Cardiac fibroblast (primary cell): Measurements from ENCODE around the gene PDE6A.

ENCODE experiments used
- DNase-seq, 2 donors: peaks; one replicate each; pipeline versions ENCODE4 v3.0.0 to v3.0.0-alpha.2; 2010; ENCODE audit warnings: low read depth in 2 of 2
- H3K4me3 ChIP-seq, 2 donors: replicated peaks in 1 of 2; 1 replicate in 1 of 2; 2 replicates in 1 of 2; pipeline ENCODE4 v1.5.1; 2011; ENCODE audit warnings: low read depth in 2 of 2, low read length in 2 of 2, mild to moderate bottlenecking in 2 of 2, moderate library complexity in 1 of 2
- TF ChIP-seq, protein P1 (sequence below): IDR thresholded peaks from one replicate; pipeline ENCODE4 v1.5.1; 2011; ENCODE audit warnings: low read depth, mild to moderate bottlenecking, low read length, inconsistent platforms

The PDE6A gene

DNA sequence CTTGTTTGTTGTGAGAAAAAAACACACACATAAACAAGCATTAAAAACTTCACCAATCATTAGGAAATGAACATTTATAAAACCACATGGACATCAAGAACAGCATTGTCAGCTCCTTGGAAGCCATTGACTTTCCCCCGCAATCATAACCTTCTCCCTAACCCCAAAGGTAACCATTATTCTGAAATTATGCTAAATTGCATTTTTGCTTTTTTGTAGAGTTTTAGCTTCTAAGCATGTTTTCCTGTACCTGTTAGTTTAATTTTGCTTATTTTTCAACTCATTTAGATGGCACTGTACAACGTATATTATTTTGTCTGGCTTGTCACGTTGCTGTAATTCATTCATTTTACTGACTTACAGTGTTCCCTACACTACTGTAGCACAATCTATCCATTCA, 36.8 kb downstream of the PDE6A start:
- H3K4me3 ChIP-seq = no peak overlapping the region
- DNase-seq = no peak
- TF ChIP-seq, protein P1, sequence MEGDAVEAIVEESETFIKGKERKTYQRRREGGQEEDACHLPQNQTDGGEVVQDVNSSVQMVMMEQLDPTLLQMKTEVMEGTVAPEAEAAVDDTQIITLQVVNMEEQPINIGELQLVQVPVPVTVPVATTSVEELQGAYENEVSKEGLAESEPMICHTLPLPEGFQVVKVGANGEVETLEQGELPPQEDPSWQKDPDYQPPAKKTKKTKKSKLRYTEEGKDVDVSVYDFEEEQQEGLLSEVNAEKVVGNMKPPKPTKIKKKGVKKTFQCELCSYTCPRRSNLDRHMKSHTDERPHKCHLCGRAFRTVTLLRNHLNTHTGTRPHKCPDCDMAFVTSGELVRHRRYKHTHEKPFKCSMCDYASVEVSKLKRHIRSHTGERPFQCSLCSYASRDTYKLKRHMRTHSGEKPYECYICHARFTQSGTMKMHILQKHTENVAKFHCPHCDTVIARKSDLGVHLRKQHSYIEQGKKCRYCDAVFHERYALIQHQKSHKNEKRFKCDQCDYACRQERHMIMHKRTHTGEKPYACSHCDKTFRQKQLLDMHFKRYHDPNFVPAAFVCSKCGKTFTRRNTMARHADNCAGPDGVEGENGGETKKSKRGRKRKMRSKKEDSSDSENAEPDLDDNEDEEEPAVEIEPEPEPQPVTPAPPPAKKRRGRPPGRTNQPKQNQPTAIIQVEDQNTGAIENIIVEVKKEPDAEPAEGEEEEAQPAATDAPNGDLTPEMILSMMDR = no peak

DNA sequence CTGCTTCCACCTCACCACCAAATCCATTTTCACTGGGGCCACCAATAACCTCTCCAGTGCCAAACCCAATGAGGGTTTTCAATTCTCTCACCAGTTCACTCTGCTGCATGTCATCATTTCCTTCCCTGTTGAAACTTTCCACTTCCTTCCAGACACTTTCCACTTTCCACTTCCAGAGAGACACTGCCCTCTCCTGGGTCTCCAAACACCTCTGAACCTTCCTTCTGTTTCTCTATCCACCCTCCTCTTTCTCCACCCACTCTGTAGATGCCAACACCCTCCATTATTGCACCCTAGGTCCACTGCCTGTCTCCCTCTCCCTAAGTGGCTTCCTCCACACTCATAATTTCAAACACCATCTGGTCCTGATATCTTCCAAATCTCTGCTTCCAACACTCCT, 39.6 kb downstream of the PDE6A start:
- TF ChIP-seq, protein P1 = no peak
- H3K4me3 ChIP-seq = no peak overlapping the region
- no peak for DNase-seq

- no peak overlapping the region for H3K4me3 ChIP-seq
- TF ChIP-seq, protein P1 = no peak
- DNase-seq = no peak
Measured at GRCh38 chr5:149904293-149904886, 40.2 kb downstream of the PDE6A start.

DNA sequence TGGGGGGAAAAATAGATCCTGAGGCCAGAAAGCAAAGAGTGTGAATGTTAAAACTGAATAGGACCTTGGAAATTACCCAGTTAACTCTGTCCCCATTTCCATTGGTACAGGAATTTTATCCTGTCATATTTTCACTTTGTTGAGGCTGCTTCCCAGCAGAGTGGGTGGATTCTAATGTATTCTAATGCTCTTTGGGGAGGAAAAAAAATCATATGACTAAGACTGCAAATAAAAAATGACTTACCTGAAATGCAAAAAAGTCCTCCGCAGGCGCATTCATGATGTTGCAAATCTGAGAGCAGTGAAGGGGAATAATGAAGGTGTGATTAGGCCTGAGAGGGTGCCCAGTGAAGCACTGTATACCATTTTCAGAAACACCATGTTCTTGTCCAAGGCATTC, 41.2 kb downstream of the PDE6A start:
- TF ChIP-seq, protein P1 = no peak
- no peak for DNase-seq
- no peak overlapping the region for H3K4me3 ChIP-seq

- no peak for DNase-seq
- TF ChIP-seq, protein P1 = peak; percentile 19
- H3K4me3 ChIP-seq = no peak overlapping the region
Measured at GRCh38 chr5:149902177-149902576, 42.4 kb downstream of the PDE6A start.

GRCh38 chr5:149901511-149901910, 43.1 kb downstream of the PDE6A start:
- TF ChIP-seq, protein P1 = no peak
- DNase-seq = no peak
- H3K4me3 ChIP-seq = no peak overlapping the region

GRCh38 chr5:149900390-149900789, 44.2 kb downstream of the PDE6A start:
- H3K4me3 ChIP-seq = no peak overlapping the region
- TF ChIP-seq, protein P1 = no peak
- DNase-seq = no peak
